Mesenchymal stem cell (in vitro differentiated cells and primary cell): Measurements from ENCODE around the gene HES7. TPM values are rescaled to one million over a fixed set of nuclear protein-coding genes. Genes with fewer than 3 reads are reported as not detected.
A peak's percentile ranks its signal among the peaks of the same experiment; 100 is the strongest.
"Not testable (repeated sequence)": the region's sequence is repeated elsewhere in the genome, so short reads cannot be mapped to it uniquely, and the experiment has no call there.

Experiments
- DNase-seq: peaks from one replicate; pipeline ENCODE4 v3.0.0-alpha.2; 2013
- H2AFZ ChIP-seq: one replicate; pipeline ENCODE4 v1.6.1; 2013; ENCODE audit warnings: low read depth, mild to moderate bottlenecking, control low read depth, inconsistent platforms, low read length, moderate library complexity
- H2AK5ac ChIP-seq: 2 replicates; pipeline ENCODE4 v1.6.1; 2013; ENCODE audit warnings: low read length, moderate library complexity, mild to moderate bottlenecking, inconsistent platforms; ENCODE audit not compliant: severe bottlenecking
- H2BK120ac ChIP-seq: one replicate; pipeline ENCODE4 v1.6.1; 2013; ENCODE audit warnings: low read depth, mild to moderate bottlenecking, inconsistent platforms, low read length, moderate library complexity
- H2BK12ac ChIP-seq, 2 experiments: one replicate each; pipeline ENCODE4 v1.6.1; 2013; ENCODE audit warnings: inconsistent platforms in 2 of 2, low read length in 2 of 2, mild to moderate bottlenecking in 2 of 2, moderate library complexity in 2 of 2, control low read depth in 1 of 2
- H2BK15ac ChIP-seq: one replicate; pipeline ENCODE4 v1.6.1; 2013; ENCODE audit warnings: mild to moderate bottlenecking, low read depth, inconsistent platforms; ENCODE audit not compliant: poor library complexity, severe bottlenecking
- H2BK5ac ChIP-seq: 2 replicates; pipeline ENCODE4 v1.6.1; 2013; ENCODE audit warnings: low read depth, mild to moderate bottlenecking, low read length, control low read depth, inconsistent platforms; ENCODE audit not compliant: poor library complexity, severe bottlenecking
- H3K14ac ChIP-seq, 2 experiments: one replicate each; pipeline ENCODE4 v1.6.1; 2013; ENCODE audit warnings: inconsistent platforms in 2 of 2, low read length in 2 of 2, control low read depth in 1 of 2, mild to moderate bottlenecking in 1 of 2, moderate library complexity in 1 of 2
- H3K18ac ChIP-seq, 2 experiments: one replicate each; pipeline ENCODE4 v1.6.1; 2013; ENCODE audit warnings: inconsistent platforms in 2 of 2, low read length in 2 of 2, control low read depth in 1 of 2, low read depth in 1 of 2, mild to moderate bottlenecking in 1 of 2
- H3K23ac ChIP-seq, 2 experiments: one replicate each; pipeline ENCODE4 v1.6.1; 2013; ENCODE audit warnings: inconsistent platforms in 2 of 2, low read length in 2 of 2, mild to moderate bottlenecking in 2 of 2, moderate library complexity in 2 of 2, control low read depth in 1 of 2
- H3K27ac ChIP-seq: 2 replicates; pipeline ENCODE4 v1.5.1; 2013; ENCODE audit warnings: mild to moderate bottlenecking, moderate library complexity, low read length, control low read depth, inconsistent platforms; ENCODE audit not compliant: poor library complexity, severe bottlenecking
- H3K27me3 ChIP-seq, 2 experiments: 2 replicates each; pipeline versions ENCODE4 v1.6.1 to v1.7.0; 2013; ENCODE audit warnings: low read length in 2 of 2, mild to moderate bottlenecking in 2 of 2, moderate library complexity in 2 of 2, control low read depth in 1 of 2, inconsistent platforms in 1 of 2; ENCODE audit not compliant: control insufficient read depth in 1 of 2, insufficient read depth in 1 of 2
- H3K36me3 ChIP-seq, 2 experiments: 2 replicates each; pipeline versions ENCODE4 v1.6.1 to v1.7.0; 2013; ENCODE audit warnings: low read length in 2 of 2, control low read depth in 1 of 2, inconsistent platforms in 1 of 2, low read depth in 1 of 2, mild to moderate bottlenecking in 1 of 2; ENCODE audit not compliant: insufficient read depth in 2 of 2, control insufficient read depth in 1 of 2
- H3K4ac ChIP-seq, 2 experiments: one replicate each; pipeline ENCODE4 v1.6.1; 2013; ENCODE audit warnings: inconsistent platforms in 2 of 2, low read length in 2 of 2, mild to moderate bottlenecking in 2 of 2, moderate library complexity in 2 of 2, control low read depth in 1 of 2, low read depth in 1 of 2
- H3K4me1 ChIP-seq: 2 replicates; pipeline ENCODE4 v1.6.1; 2013; ENCODE audit warnings: low read depth, low read length, control low read depth; ENCODE audit not compliant: control insufficient read depth, insufficient read depth
- H3K4me2 ChIP-seq: 2 replicates; pipeline ENCODE4 v1.6.1; 2013; ENCODE audit warnings: low read length, mild to moderate bottlenecking, inconsistent platforms; ENCODE audit not compliant: poor library complexity, severe bottlenecking
- H3K4me3 ChIP-seq, 2 experiments: 2 replicates each; pipeline versions ENCODE4 v1.5.1 to v1.7.0; 2013; ENCODE audit warnings: low read length in 2 of 2, mild to moderate bottlenecking in 2 of 2, control low read depth in 1 of 2, low read depth in 1 of 2; ENCODE audit not compliant: insufficient read depth in 1 of 2
- H3K79me1 ChIP-seq: replicated peaks from 2 replicates; pipeline ENCODE4 v1.6.1; 2013; ENCODE audit warnings: mild to moderate bottlenecking, control low read depth, low read length, inconsistent platforms; ENCODE audit not compliant: poor library complexity, severe bottlenecking
- H3K9ac ChIP-seq: 2 replicates; pipeline ENCODE4 v1.7.0; 2013; ENCODE audit warnings: mild to moderate bottlenecking, low read length, moderate library complexity
- H3K9me3 ChIP-seq: 2 replicates; pipeline ENCODE4 v1.7.0; 2013; ENCODE audit warnings: mild to moderate bottlenecking, low read length; ENCODE audit not compliant: control insufficient read depth
- H4K8ac ChIP-seq: one replicate; pipeline ENCODE4 v1.6.1; 2013; ENCODE audit warnings: inconsistent platforms, mild to moderate bottlenecking, low read length, moderate library complexity
- H4K91ac ChIP-seq: one replicate; pipeline ENCODE4 v1.6.1; 2013; ENCODE audit warnings: mild to moderate bottlenecking, low read length, inconsistent platforms
- WGBS: methylation state at CpG from one replicate; pipeline ENCODE4 v1.1.7; 2013; ENCODE audit warnings: mixed read lengths; 5-methylcytosine and 5-hydroxymethylcytosine counted together
- polyA plus RNA-seq, 2 experiments: library from polyadenylated mRNA; stranded (reverse); fragments of 200-250 nt; gene quantifications; one replicate each; pipeline ENCODE4 v1.2.3, GENCODE V29; 2013

Gene HES7
- 1.5 TPM for polyA plus RNA-seq (2013, experiment 1 of 2)
- polyA plus RNA-seq (2013, experiment 2 of 2), result 1.4 TPM

GRCh38 chr17:8123695-8124349, at the start of gene HES7:
TSS of gene HES7 (minus strand) at chr17:8124106. CDS start at chr17:8124084, 22 bp downstream.
- H4K91ac ChIP-seq, result no peak within 1 kb of the TSS
- H3K27me3 ChIP-seq, result peaks cover 23 to 26% of the 10 kb centered on the region in 2 experiments
- H2BK15ac ChIP-seq, result peak within 1 kb of the TSS; percentile 18
- H3K27ac ChIP-seq, result no peak within 1 kb of the TSS
- no peaks in the 10 kb centered on the region for H3K36me3 ChIP-seq
- peaks cover 48% of the 10 kb centered on the region for H3K4me1 ChIP-seq
- peak within 1 kb of the TSS; percentile 64 to 85 for H3K4me3 ChIP-seq
- H2BK120ac ChIP-seq, result peak within 1 kb of the TSS; percentile 46
- peak within 1 kb of the TSS; percentile 95 for H3K4me2 ChIP-seq
- H3K18ac ChIP-seq, result peak within 1 kb of the TSS in 1 of 2 experiments; percentile 52
- H4K8ac ChIP-seq, result no peak within 1 kb of the TSS
- H2AFZ ChIP-seq, result peak within 1 kb of the TSS; percentile 68
- peak within 1 kb of the TSS in 1 of 2 experiments; percentile 26 for H3K14ac ChIP-seq
- peak within 1 kb of the TSS; percentile 66 for H3K9ac ChIP-seq
- H3K9me3 ChIP-seq, result no peaks in the 10 kb centered on the region
- 2% methylated on average over 27 of the region's 29 CpGs for WGBS
- H2BK12ac ChIP-seq, result peak within 1 kb of the TSS in 1 of 2 experiments; percentile 6
- H3K23ac ChIP-seq, result peak within 1 kb of the TSS in 1 of 2 experiments; percentile 53
- peak; percentile 53 for DNase-seq
- no peaks in the 10 kb centered on the region for H3K79me1 ChIP-seq
- H2AK5ac ChIP-seq, result no peak within 1 kb of the TSS
- H3K4ac ChIP-seq, result no peak within 1 kb of the TSS
- no peak within 1 kb of the TSS for H2BK5ac ChIP-seq

GRCh38 chr17:8173056-8173870, 49.4 kb upstream of the HES7 start:
- H3K14ac ChIP-seq, result no peak overlapping the region
- H3K9me3 ChIP-seq, result no peaks in the 10 kb centered on the region
- H3K9ac ChIP-seq, result peak overlapping the region; percentile 93
- H3K27ac ChIP-seq, result peak overlapping the region; percentile 95
- no peak overlapping the region for H4K91ac ChIP-seq
- peaks cover 8% of the 10 kb centered on the region for H3K79me1 ChIP-seq
- 3% methylated on average over 23 of the region's 23 CpGs for WGBS
- H3K4me3 ChIP-seq, result peak overlapping the region in 1 of 2 experiments; percentile 68
- peaks cover 18% of the 10 kb centered on the region for H3K4me1 ChIP-seq
- peak; percentile 99 for DNase-seq
- no peak overlapping the region for H2BK15ac ChIP-seq
- H3K4me2 ChIP-seq, result peak overlapping the region; percentile 66
- no peaks in the 10 kb centered on the region for H3K27me3 ChIP-seq
- H3K36me3 ChIP-seq, result no peaks in the 10 kb centered on the region
- no peak overlapping the region for H2AFZ ChIP-seq
- no peak overlapping the region for H3K4ac ChIP-seq
- H2BK120ac ChIP-seq, result no peak overlapping the region
- H4K8ac ChIP-seq, result no peak overlapping the region
- H2BK12ac ChIP-seq, result no peak overlapping the region
- no peak overlapping the region for H3K18ac ChIP-seq
- H2AK5ac ChIP-seq, result no peak overlapping the region
- H3K23ac ChIP-seq, result no peak overlapping the region
- H2BK5ac ChIP-seq, result peak overlapping the region; percentile 68

DNA sequence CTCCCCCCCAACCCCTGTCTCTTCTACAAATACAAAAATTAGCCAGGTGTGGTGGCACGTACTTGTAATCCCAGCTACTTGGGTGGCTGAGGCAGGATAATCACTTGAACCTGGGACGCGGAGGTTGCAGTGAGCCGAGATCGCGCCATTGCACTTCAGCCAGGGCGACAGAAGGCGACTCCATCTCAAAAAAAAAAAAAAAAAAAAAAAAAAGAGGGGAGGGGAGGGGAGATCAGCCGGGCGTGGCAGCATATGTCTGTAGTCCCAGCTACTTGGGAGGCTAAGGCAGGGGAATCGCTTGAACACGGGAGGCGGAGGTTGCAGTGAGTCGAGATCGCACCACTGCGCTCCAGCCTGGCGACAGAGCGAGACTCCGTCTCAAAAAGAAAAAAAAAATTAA, 46.3 kb upstream of the HES7 start:
- H3K4me2 ChIP-seq, H4K91ac ChIP-seq, H2BK15ac ChIP-seq, H3K4me3 ChIP-seq, H3K4me1 ChIP-seq, H3K9ac ChIP-seq, H3K27me3 ChIP-seq, H3K79me1 ChIP-seq, H4K8ac ChIP-seq, H3K27ac ChIP-seq, H2BK120ac ChIP-seq, H3K18ac ChIP-seq, H2AK5ac ChIP-seq, H2BK5ac ChIP-seq, H3K9me3 ChIP-seq, H3K4ac ChIP-seq, H2BK12ac ChIP-seq, H3K23ac ChIP-seq, H3K36me3 ChIP-seq, H2AFZ ChIP-seq, DNase-seq, H3K14ac ChIP-seq: not testable (repeated sequence)
- 98% methylated on average over 8 of the region's 19 CpGs for WGBS

DNA sequence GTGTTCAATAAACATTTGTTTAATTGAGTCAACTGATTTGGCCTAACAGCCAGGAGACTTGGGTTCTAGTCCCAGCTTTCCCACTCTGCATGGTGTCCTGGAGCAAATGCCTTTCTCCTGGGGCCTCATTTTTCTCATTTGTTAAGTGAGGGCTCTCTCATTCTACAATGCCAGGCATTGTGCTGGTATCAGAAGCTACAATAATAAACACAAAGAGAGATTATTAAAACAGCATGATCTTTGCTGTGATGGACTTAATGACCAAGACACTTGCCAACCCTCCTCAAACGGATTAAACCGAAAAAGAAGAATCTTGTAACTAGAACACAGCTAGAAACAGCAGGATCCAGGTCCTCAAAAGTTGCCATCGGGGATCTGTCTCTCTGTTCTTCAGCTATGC, 43.6 kb upstream of the HES7 start:
- Histone ChIP-seq H2BK120ac (no peak overlapping the region), H3K36me3 (no peaks in the 10 kb centered on the region)

More for the DNA sequence above, 43.6 kb upstream of the HES7 start:
- Histone ChIP-seq H3K27me3 (no peaks in the 10 kb centered on the region), H3K27ac (no peak overlapping the region), H3K4me1 (peaks cover 19% of the 10 kb centered on the region), H3K79me1 (peaks cover 2% of the 10 kb centered on the region), H3K18ac (no peak overlapping the region), H4K8ac (no peak overlapping the region), H2BK15ac (no peak overlapping the region), H3K23ac (no peak overlapping the region), H3K4me3 (no peak overlapping the region), H2AFZ (no peak overlapping the region), H3K4ac (no peak overlapping the region), H2BK12ac (no peak overlapping the region), H2BK5ac (no peak overlapping the region), H4K91ac (no peak overlapping the region), H3K9ac (no peak overlapping the region), H3K9me3 (no peaks in the 10 kb centered on the region), H2AK5ac (no peak overlapping the region), H3K4me2 (no peak overlapping the region), H3K14ac (no peak overlapping the region)
- 93% methylated on average over 3 of the region's 3 CpGs for WGBS
- DNase-seq, result no peak
